ENCODE measurements around the gene ATF4. TPM values are rescaled to one million over a fixed set of nuclear protein-coding genes. Genes with fewer than 3 reads are reported as not detected.

Gene ATF4
- total RNA-seq, 4 donors from 2014 or later: 258 to 714 (median 610) TPM

GRCh38 chr22:39535357-39535725, 15.0 kb downstream of the ATF4 start:
- DNase-seq (ENCODE audit: low spot score): no peak
- no peak for TF ChIP-seq CTCF (IDR thresholded peaks at IDR 0.05)
- no peak for ATAC-seq (ENCODE audit: low FRiP score)

GRCh38 chr22:39535831-39536449, 15.6 kb downstream of the ATF4 start:
- DNase-seq (ENCODE audit: low spot score) (no peak), ATAC-seq (ENCODE audit: low FRiP score) (no peak)
- TF ChIP-seq CTCF (IDR thresholded peaks at IDR 0.05): no peak

GRCh38 chr22:39536711-39537110, 16.3 kb downstream of the ATF4 start:
- no peak for TF ChIP-seq CTCF (IDR thresholded peaks at IDR 0.05)
- DNase-seq (ENCODE audit: low spot score) (no peak), ATAC-seq (ENCODE audit: low FRiP score) (no peak)

- TF ChIP-seq CTCF (IDR thresholded peaks at IDR 0.05): no peak
- ATAC-seq (ENCODE audit: low FRiP score): no peak
- no peak for DNase-seq (ENCODE audit: low spot score)
These were observed 17.6 kb downstream of the ATF4 start for GRCh38 chr22:39537975-39538374.

GRCh38 chr22:39543095-39543494, 22.7 kb downstream of the ATF4 start:
- no peak for DNase-seq (ENCODE audit: low spot score)
- ATAC-seq (ENCODE audit: low FRiP score): no peak
- TF ChIP-seq CTCF (IDR thresholded peaks at IDR 0.05): no peak

GRCh38 chr22:39545386-39546365, 25.3 kb downstream of the ATF4 start:
- DNase-seq (ENCODE audit: low spot score): no peak
- ATAC-seq (ENCODE audit: low FRiP score): no peak
- TF ChIP-seq CTCF (IDR thresholded peaks at IDR 0.05): no peak
